Measurements from ENCODE around the gene TSEN34.

DNA sequence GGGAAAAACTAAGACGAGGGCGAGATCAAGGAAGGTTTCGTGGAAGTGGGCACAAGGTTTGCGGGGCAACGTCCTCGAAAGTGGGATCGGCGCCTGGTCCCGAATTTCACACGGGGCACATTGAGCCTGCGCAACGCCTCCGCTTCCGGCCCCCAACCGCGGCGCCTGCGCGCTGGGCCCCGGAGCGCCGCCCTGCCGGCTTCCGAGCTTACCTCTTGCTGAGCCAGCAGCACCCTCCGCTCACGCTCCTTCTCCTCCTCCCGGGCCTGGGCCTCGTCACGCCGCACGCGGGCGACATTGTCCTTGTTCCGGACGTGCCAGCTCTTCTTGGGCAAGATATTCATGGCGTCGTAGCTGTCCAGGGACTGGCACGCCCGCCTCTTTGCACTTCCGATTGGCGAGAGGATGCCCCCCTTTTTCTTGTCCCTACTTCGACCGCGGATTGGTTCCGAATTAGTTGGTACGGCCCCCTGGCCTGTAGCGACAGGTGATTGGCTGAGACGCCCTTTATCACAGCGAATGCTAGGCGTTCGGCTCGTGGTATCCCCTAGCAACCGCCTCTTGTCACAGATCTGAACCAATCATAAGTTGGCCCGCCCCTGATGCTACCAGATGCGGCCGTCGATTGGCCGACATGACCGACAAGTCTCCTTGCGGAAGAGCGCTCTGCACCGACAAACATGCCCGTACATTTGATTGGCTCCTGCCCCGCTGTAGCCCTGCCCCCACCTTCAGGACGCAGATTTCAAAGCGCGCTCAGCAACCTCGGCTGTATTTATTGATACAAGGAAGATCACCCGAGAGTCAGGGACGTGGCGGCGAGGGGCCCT is 31.5 kb upstream of the TSEN34 start, which contains the start of gene LENG1:
- peak; percentile 74 for TF ChIP-seq POLR2AphosphoS5 (IDR thresholded peaks at IDR 0.05; ENCODE audit: borderline replicate concordance, low read depth, low read length)
- no peak for TF ChIP-seq EZH2 (IDR thresholded peaks at IDR 0.05)
- TF ChIP-seq FOXP2 (optimal IDR thresholded peaks at IDR 0.05; ENCODE audit: control extremely low read depth, extremely low read length, insufficient read depth): no peak
